Stimulated activated CD8-positive, alpha-beta memory T cell treated with anti-CD3 and anti-CD28 coated beads, Interleukin-15, amount 100 ng/mL, for 24 hours (primary cell): ENCODE measurements around the gene AGAP1.

Source experiments
- DNase-seq: peaks from one replicate; pipeline ENCODE4 v3.0.0-alpha.2; 2020; ENCODE audit warnings: low read depth

AGAP1 gene

GRCh38 chr2:235849489-235849888 is 355.6 kb downstream of the AGAP1 start:
- no peak for DNase-seq

GRCh38 chr2:235850289-235850688 is 356.4 kb downstream of the AGAP1 start:
- DNase-seq: no peak

GRCh38 chr2:235850771-235851551 is 357.1 kb downstream of the AGAP1 start:
- no peak for DNase-seq

- DNase-seq: no peak
Measured at GRCh38 chr2:235851828-235852525, 358.1 kb downstream of the AGAP1 start.

GRCh38 chr2:235852526-235852920 is 358.7 kb downstream of the AGAP1 start:
- no peak for DNase-seq

GRCh38 chr2:235854276-235854675 is 360.4 kb downstream of the AGAP1 start:
- DNase-seq: no peak

GRCh38 chr2:235855011-235855410 is 361.2 kb downstream of the AGAP1 start:
- no peak for DNase-seq

- DNase-seq: no peak
Measured at GRCh38 chr2:235856151-235856854, 362.5 kb downstream of the AGAP1 start.

GRCh38 chr2:235857598-235857997 is 363.8 kb downstream of the AGAP1 start:
- no peak for DNase-seq

- no peak for DNase-seq
Measured at GRCh38 chr2:235858881-235859280, 365.0 kb downstream of the AGAP1 start.

- DNase-seq: no peak
Measured at GRCh38 chr2:235859651-235860050, 365.8 kb downstream of the AGAP1 start.

- DNase-seq: no peak
Measured at GRCh38 chr2:235860111-235860510, 366.3 kb downstream of the AGAP1 start.

- no peak for DNase-seq
Measured at GRCh38 chr2:235860871-235861270, 367.0 kb downstream of the AGAP1 start.

- DNase-seq: no peak
Measured at GRCh38 chr2:235861383-235861782, 367.5 kb downstream of the AGAP1 start.

- no peak for DNase-seq
Measured at GRCh38 chr2:235863414-235863813, 369.6 kb downstream of the AGAP1 start.

- DNase-seq: no peak
Measured at GRCh38 chr2:235864302-235864701, 370.5 kb downstream of the AGAP1 start.

- no peak for DNase-seq
Measured at GRCh38 chr2:235864733-235865515, 371.1 kb downstream of the AGAP1 start.

GRCh38 chr2:235866373-235866772 is 372.5 kb downstream of the AGAP1 start:
- no peak for DNase-seq

- DNase-seq: no peak
Measured at GRCh38 chr2:235868224-235868623, 374.4 kb downstream of the AGAP1 start.

- DNase-seq: no peak
Measured at GRCh38 chr2:235868645-235869044, 374.8 kb downstream of the AGAP1 start.

GRCh38 chr2:235870515-235870914 is 376.7 kb downstream of the AGAP1 start:
- no peak for DNase-seq

GRCh38 chr2:235876099-235876679 is 382.3 kb downstream of the AGAP1 start:
- DNase-seq: no peak
